ENCODE results near the gene PYGL. TPM values are rescaled to one million over a fixed set of nuclear protein-coding genes. Genes with fewer than 3 reads are reported as not detected.

Gene PYGL
- total and polyA plus RNA-seq, 10 of the 15 experiments (the other 5 are each of a cell fraction or from before 2014, with no cell fraction given) = 0.05 to 1.4 (median 0.79) TPM

DNA sequence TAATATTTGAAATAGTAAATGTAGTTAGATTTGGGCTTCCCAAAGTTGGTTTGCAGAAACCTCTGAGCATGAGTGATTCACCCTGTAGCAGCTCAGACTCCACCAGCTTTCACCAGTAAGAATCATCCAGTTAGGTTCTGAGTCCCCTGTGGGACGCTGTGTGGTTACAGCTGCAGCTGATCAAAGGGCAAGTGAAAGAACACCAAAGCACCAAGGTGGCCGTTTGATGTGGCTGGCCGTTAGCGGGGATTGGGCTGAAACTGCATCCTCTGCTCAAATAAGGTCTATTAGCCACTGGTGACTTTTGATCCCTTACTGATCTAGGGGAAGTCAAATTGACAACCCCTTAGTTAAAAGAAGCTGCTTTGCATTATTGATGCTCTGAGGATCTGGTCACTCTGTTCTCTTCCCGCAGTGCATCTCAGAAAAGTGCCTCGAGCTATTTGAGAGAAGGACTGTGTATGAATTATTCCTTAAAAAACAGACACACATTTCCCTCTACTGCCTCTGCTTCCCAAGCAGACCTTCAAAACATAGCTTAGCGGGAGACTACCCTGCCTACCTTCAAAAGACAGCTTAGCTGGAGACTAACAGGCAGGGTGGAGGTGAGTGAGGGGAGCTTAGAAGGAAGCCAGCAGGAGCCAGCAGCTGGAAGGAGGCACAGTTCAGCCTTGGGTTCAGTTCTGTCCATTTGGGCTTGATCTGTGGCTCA lies 68.8 kb downstream of the PYGL start (continued):
- TF ChIP-seq, protein P1, sequence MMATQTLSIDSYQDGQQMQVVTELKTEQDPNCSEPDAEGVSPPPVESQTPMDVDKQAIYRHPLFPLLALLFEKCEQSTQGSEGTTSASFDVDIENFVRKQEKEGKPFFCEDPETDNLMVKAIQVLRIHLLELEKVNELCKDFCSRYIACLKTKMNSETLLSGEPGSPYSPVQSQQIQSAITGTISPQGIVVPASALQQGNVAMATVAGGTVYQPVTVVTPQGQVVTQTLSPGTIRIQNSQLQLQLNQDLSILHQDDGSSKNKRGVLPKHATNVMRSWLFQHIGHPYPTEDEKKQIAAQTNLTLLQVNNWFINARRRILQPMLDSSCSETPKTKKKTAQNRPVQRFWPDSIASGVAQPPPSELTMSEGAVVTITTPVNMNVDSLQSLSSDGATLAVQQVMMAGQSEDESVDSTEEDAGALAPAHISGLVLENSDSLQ (IDR thresholded peaks at IDR 0.05) = peak; percentile 44; the same call in 1 of the 2 replicates
- no peak for TF ChIP-seq POLR2AphosphoS5 (IDR thresholded peaks at IDR 0.05; ENCODE audit: low read length)
- TF ChIP-seq SP1 (IDR thresholded peaks at IDR 0.05; ENCODE audit: low read depth, low read length) = no peak
- TF ChIP-seq FOXM1 (IDR thresholded peaks at IDR 0.05; ENCODE audit: low read depth, low read length) = peak; percentile 92
- peak; percentile 98 for TF ChIP-seq CBFB (IDR thresholded peaks at IDR 0.05; ENCODE audit: low read depth)
- TF ChIP-seq RUNX3 (IDR thresholded peaks at IDR 0.05; ENCODE audit: low read length) = peak; percentile 99
- TF ChIP-seq, protein P2, sequence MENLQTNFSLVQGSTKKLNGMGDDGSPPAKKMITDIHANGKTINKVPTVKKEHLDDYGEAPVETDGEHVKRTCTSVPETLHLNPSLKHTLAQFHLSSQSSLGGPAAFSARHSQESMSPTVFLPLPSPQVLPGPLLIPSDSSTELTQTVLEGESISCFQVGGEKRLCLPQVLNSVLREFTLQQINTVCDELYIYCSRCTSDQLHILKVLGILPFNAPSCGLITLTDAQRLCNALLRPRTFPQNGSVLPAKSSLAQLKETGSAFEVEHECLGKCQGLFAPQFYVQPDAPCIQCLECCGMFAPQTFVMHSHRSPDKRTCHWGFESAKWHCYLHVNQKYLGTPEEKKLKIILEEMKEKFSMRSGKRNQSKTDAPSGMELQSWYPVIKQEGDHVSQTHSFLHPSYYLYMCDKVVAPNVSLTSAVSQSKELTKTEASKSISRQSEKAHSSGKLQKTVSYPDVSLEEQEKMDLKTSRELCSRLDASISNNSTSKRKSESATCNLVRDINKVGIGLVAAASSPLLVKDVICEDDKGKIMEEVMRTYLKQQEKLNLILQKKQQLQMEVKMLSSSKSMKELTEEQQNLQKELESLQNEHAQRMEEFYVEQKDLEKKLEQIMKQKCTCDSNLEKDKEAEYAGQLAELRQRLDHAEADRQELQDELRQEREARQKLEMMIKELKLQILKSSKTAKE (IDR thresholded peaks at IDR 0.05; ENCODE audit: low read depth, poor library complexity, severe bottlenecking) = peak; percentile 49
- peak; percentile 44 to 78; a peak in 2 of 4 replicates for TF ChIP-seq EP300 (IDR thresholded peaks at IDR 0.05; ENCODE audit: borderline replicate concordance in 1 of 2, control insufficient read depth in 1 of 2, low read depth in 2 of 2, low read length in 2 of 2)
- TF ChIP-seq, protein P3, sequence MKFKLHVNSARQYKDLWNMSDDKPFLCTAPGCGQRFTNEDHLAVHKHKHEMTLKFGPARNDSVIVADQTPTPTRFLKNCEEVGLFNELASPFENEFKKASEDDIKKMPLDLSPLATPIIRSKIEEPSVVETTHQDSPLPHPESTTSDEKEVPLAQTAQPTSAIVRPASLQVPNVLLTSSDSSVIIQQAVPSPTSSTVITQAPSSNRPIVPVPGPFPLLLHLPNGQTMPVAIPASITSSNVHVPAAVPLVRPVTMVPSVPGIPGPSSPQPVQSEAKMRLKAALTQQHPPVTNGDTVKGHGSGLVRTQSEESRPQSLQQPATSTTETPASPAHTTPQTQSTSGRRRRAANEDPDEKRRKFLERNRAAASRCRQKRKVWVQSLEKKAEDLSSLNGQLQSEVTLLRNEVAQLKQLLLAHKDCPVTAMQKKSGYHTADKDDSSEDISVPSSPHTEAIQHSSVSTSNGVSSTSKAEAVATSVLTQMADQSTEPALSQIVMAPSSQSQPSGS (IDR thresholded peaks at IDR 0.05; ENCODE audit: low read length) = peak; percentile 86
- peak; percentile 75; the same call in 1 of the 2 replicates for TF ChIP-seq EED (IDR thresholded peaks at IDR 0.05; ENCODE audit: low read depth)
- peak; percentile 78 for TF ChIP-seq MEF2B (IDR thresholded peaks at IDR 0.05; ENCODE audit: partially characterized antibody, poor library complexity, severe bottlenecking)
- TF ChIP-seq SPI1 (IDR thresholded peaks at IDR 0.05; ENCODE audit: borderline replicate concordance, insufficient read depth, low read depth, low read length) = peak; percentile 20; the same call in 1 of the 2 replicates
- peak; percentile 72 for TF ChIP-seq NFYB (IDR thresholded peaks at IDR 0.05; ENCODE audit: insufficient read depth, low read depth, low read length)
- peak; percentile 81 for TF ChIP-seq DPF2 (IDR thresholded peaks at IDR 0.05)
- peak; percentile 64; the same call in 1 of the 2 replicates for TF ChIP-seq NBN (IDR thresholded peaks at IDR 0.05)
- peak; percentile 93 for TF ChIP-seq JUNB (IDR thresholded peaks at IDR 0.05)
- TF ChIP-seq, protein P4, sequence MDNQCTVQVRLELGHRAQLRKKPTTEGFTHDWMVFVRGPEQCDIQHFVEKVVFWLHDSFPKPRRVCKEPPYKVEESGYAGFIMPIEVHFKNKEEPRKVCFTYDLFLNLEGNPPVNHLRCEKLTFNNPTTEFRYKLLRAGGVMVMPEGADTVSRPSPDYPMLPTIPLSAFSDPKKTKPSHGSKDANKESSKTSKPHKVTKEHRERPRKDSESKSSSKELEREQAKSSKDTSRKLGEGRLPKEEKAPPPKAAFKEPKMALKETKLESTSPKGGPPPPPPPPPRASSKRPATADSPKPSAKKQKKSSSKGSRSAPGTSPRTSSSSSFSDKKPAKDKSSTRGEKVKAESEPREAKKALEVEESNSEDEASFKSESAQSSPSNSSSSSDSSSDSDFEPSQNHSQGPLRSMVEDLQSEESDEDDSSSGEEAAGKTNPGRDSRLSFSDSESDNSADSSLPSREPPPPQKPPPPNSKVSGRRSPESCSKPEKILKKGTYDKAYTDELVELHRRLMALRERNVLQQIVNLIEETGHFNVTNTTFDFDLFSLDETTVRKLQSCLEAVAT (IDR thresholded peaks at IDR 0.05) = peak; percentile 90
- peak; percentile 59; the same call in 1 of the 3 replicates for TF ChIP-seq POU2F2 (IDR thresholded peaks at IDR 0.05; ENCODE audit: borderline replicate concordance, low read depth, low read length)
- peak; percentile 61; the same call in 1 of the 2 replicates for TF ChIP-seq MEF2A (IDR thresholded peaks at IDR 0.05; ENCODE audit: insufficient read depth, low read depth, low read length)
- TF ChIP-seq ZNF622 (IDR thresholded peaks at IDR 0.05) = no peak
- TF ChIP-seq HCFC1 (IDR thresholded peaks at IDR 0.05; ENCODE audit: low read length) = no peak
- TF ChIP-seq ETV6 (conservative IDR thresholded peaks at IDR 0.05 in 1 of 2, IDR thresholded peaks at IDR 0.05 in 1 of 2; ENCODE audit: borderline replicate concordance in 1 of 2, low read depth in 1 of 2) = 0 out of 4 replicates have a peak, but pooled peaks of 1 of the 2 experiments have one; percentile 31
- TF ChIP-seq RCOR1 (conservative IDR thresholded peaks at IDR 0.05; ENCODE audit: low read depth, low read length) = 0 out of 2 replicates have a peak, but pooled peaks have one; percentile 43
- peak; percentile 86 for TF ChIP-seq NFIC (IDR thresholded peaks at IDR 0.05; ENCODE audit: low read depth, low read length)
- no peak for TF ChIP-seq RFX5 (IDR thresholded peaks at IDR 0.05; ENCODE audit: low read depth, low read length)
